Gastrocnemius medialis (tissue), 4 donors: ENCODE measurements around the gene SLC6A8. TPM values are rescaled to one million over a fixed set of nuclear protein-coding genes. Genes with fewer than 3 reads are reported as not detected.
A peak's percentile ranks its signal among the peaks of the same experiment; 100 is the strongest.
"Not testable (repeated sequence)": the region's sequence is repeated elsewhere in the genome, so short reads cannot be mapped to it uniquely, and the experiment has no call there.

Source experiments
- ATAC-seq, 2 donors: fragments of 150-250 bp; one replicate each; pipeline ENCODE4 v1.9.1; 2016
- DNase-seq, 2 donors: peaks; one replicate each; pipeline ENCODE4 v3.0.0-alpha.2; 2019
- H3K27ac ChIP-seq, 4 donors: fragments of 200-600 bp; sonication (generic); 1 replicate in 1 of 4; 2 replicates in 3 of 4; pipeline ENCODE4 v1.5.1; 2016 to 2018; ENCODE audit warnings: mild to moderate bottlenecking in 2 of 4, moderate library complexity in 1 of 4
- H3K27me3 ChIP-seq, 3 donors: fragments of 200-600 bp; sonication (generic) in 2 of 3; 1 replicate in 1 of 3; 2 replicates in 2 of 3; pipeline versions ENCODE4 v1.5.1 to v1.6.0; 2016 to 2019; ENCODE audit warnings: mild to moderate bottlenecking in 1 of 3, moderate library complexity in 1 of 3
- H3K36me3 ChIP-seq, 2 donors: fragments of 200-600 bp; sonication (generic) in 1 of 2; one replicate each; pipeline ENCODE4 v1.5.1; 2017 to 2018
- H3K4me1 ChIP-seq, 2 donors: fragments of 200-600 bp; sonication (generic) in 1 of 2; one replicate each; pipeline ENCODE4 v1.5.1; 2016 to 2017; ENCODE audit warnings: mild to moderate bottlenecking in 2 of 2
- H3K4me3 ChIP-seq, 4 donors: fragments of 200-600 bp; sonication (generic) in 3 of 4; 1 replicate in 1 of 4; 2 replicates in 3 of 4; pipeline ENCODE4 v1.5.1; 2016 to 2019; ENCODE audit warnings: mild to moderate bottlenecking in 2 of 4
- H3K9me3 ChIP-seq, 3 donors: fragments of 200-600 bp; sonication (generic) in 2 of 3; 1 replicate in 1 of 3; 2 replicates in 2 of 3; pipeline ENCODE4 v1.5.1; 2016 to 2019
- CTCF ChIP-seq, 5 experiments: fragments of 450-650 bp in 3 of 5; fragments of 200-600 bp in 2 of 5; sonication (generic) in 2 of 5; IDR thresholded peaks in 4 of 5; conservative IDR thresholded peaks in 1 of 5; 1 replicate in 4 of 5; 2 replicates in 1 of 5; pipeline ENCODE4 v1.5.1; 2016 to 2019; ENCODE audit warnings: antibody characterized with exemption in 5 of 5, mild to moderate bottlenecking in 3 of 5, moderate library complexity in 3 of 5
- POLR2A ChIP-seq, 2 donors: fragments of 450-650 bp; IDR thresholded peaks; one replicate each; pipeline ENCODE4 v1.6.1; 2017; ENCODE audit warnings: antibody characterized with exemption in 2 of 2, mild to moderate bottlenecking in 2 of 2, moderate library complexity in 2 of 2
- in situ Hi-C, 4 donors: fragments of 200-750 bp; cut with MboI; loops; one replicate each; pipeline versions ENCODE4 v1.15.0 to v1.8.0; 2017; ENCODE audit warnings: low sequenced_read_pairs in 4 of 4
- intact Hi-C: fragments of 100-400 bp; cut with DNase I; formaldehyde crosslinking; loops from one replicate; pipeline ENCODE4 v1.15.1; 2023; ENCODE audit warnings: low total_unique reads
- total RNA-seq, 4 donors: library from RNA; depleted of rRNA; stranded (reverse); fragments of >200 nt; gene quantifications; one replicate each; pipeline versions ENCODE4 v1.1.0 to v1.2.3, GENCODE V29; 2016

The SLC6A8 gene
- total RNA-seq, 4 donors from 2014 or later = 40.1 to 78.1 (median 45.0) TPM

- H3K27ac ChIP-seq = no peak overlapping the region
- DNase-seq (no peak), ATAC-seq (no peak)
- no peaks in the 10 kb centered on the region for H3K9me3 ChIP-seq
- in situ Hi-C loops (no loop called here), intact Hi-C loops (no loop called here)
- H3K27me3 ChIP-seq = no peaks in the 10 kb centered on the region
- TF ChIP-seq CTCF (IDR thresholded peaks at IDR 0.05 in 4 of 5, conservative IDR thresholded peaks at IDR 0.05 in 1 of 5) (no peak), POLR2A (IDR thresholded peaks at IDR 0.05) (no peak)
- H3K4me1 ChIP-seq = peaks cover 0 to 8% of the 10 kb centered on the region in 2 donors
- H3K36me3 ChIP-seq = peaks cover 0 to 14% of the 10 kb centered on the region in 2 donors
- no peak overlapping the region for H3K4me3 ChIP-seq
Observed at GRCh38 chrX:153740631-153741222, 53.0 kb downstream of the SLC6A8 start.

- intact Hi-C loops (no loop called here), in situ Hi-C loops (no loop called here)
- Histone ChIP-seq H3K27me3 (no peaks in the 10 kb centered on the region), H3K4me3 (no peak overlapping the region), H3K9me3 (no peaks in the 10 kb centered on the region), H3K27ac (no peak overlapping the region), H3K36me3 (peaks cover 0 to 9% of the 10 kb centered on the region in 2 donors), H3K4me1 (peaks cover 0 to 8% of the 10 kb centered on the region in 2 donors)
- no peak for TF ChIP-seq POLR2A (IDR thresholded peaks at IDR 0.05)
- no peak for TF ChIP-seq CTCF (IDR thresholded peaks at IDR 0.05 in 4 of 5, conservative IDR thresholded peaks at IDR 0.05 in 1 of 5)
- ATAC-seq (no peak), DNase-seq (no peak)
Observed at GRCh38 chrX:153741446-153741845, 53.7 kb downstream of the SLC6A8 start.

GRCh38 chrX:153742111-153742510 is 54.4 kb downstream of the SLC6A8 start:
- H3K27ac ChIP-seq, in situ Hi-C loops, H3K4me1 ChIP-seq, H3K36me3 ChIP-seq, H3K9me3 ChIP-seq, intact Hi-C loops, DNase-seq, H3K4me3 ChIP-seq, H3K27me3 ChIP-seq, ATAC-seq: not testable (repeated sequence)

GRCh38 chrX:153742796-153743467 is 55.2 kb downstream of the SLC6A8 start:
- H3K27ac ChIP-seq, H3K27me3 ChIP-seq, intact Hi-C loops, in situ Hi-C loops, DNase-seq, H3K9me3 ChIP-seq, H3K36me3 ChIP-seq, ATAC-seq, H3K4me1 ChIP-seq, H3K4me3 ChIP-seq: not testable (repeated sequence)

GRCh38 chrX:153743468-153744209 is 55.9 kb downstream of the SLC6A8 start:
- ATAC-seq, in situ Hi-C loops, H3K4me1 ChIP-seq, intact Hi-C loops, H3K36me3 ChIP-seq, H3K9me3 ChIP-seq, H3K27ac ChIP-seq, H3K27me3 ChIP-seq: not testable (repeated sequence)
- peak in 1 of 2 donors; percentile 72 for DNase-seq
- peak overlapping the region in 1 of 4 donors; percentile 9 for H3K4me3 ChIP-seq
